Measurements from ENCODE around the gene COG5.

DNA sequence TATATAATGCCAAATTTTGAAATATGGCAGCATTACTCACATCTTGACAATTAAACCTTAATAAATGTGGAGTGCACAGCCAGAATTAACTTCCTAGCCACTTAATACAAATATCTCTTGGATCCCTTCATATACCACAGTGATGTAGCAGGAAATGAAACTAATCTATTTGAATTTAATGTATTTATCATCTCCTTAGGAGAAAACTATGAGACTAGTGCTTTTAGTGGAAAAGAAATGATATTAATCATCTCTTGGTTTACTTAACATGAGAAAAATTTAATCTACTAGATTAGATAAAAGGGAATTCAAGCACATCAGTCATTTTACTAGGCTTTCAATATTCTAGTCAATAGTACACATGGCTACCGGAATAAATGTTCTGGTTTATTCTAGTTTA lies 149.5 kb downstream of the COG5 start:
- TF ChIP-seq SUZ12 (IDR thresholded peaks at IDR 0.05; ENCODE audit: extremely low read depth, insufficient read depth, insufficient read length) (no peak), ZNF274 (IDR thresholded peaks at IDR 0.05; ENCODE audit: low read depth, low read length) (no peak), YY1 (IDR thresholded peaks at IDR 0.05; ENCODE audit: insufficient read depth, insufficient read length) (no peak)

All from NT2/D1 (cell line).